Activated gamma-delta T cell (primary cell): ENCODE results near the gene COL5A3.
"Not testable (repeated sequence)": the region's sequence is repeated elsewhere in the genome, so short reads cannot be mapped to it uniquely, and the experiment has no call there.

Experiments
- DNase-seq: peaks from one replicate; lab custom pipeline; 2025; lab: John Stamatoyannopoulos, UW
- total RNA-seq, 2 donors: gene quantifications; one replicate each; lab custom pipeline; 2026; lab: John Stamatoyannopoulos, UW

The COL5A3 gene
- total RNA-seq = 0.26 to 2.4 reads per million in 2 donors

DNA sequence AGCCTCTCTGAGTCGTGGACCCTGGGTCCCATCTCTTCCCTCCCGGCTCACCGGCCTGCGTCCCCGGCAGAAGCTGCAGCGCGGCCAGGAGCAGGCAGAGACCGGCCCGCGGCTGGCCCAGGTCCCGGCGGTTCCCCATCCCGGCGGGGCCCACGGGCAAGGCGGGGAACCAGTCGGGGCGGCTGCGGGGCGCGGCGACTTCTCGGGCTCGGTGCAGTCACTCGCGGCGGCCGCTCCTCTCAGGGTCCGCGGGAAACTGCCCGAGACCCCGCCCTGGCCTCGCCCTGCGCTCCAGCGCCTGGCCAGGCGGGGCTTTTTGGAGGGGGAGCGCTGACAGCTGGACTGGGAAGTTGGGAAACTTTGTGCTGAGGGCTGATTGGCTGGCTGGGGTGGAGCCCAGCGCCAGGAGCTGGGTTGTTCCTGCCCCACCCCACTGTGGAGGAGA, at the start of gene COL5A3:
COL5A3 (minus strand) TSS at position 258 of the 445 bp plus-strand sequence; CDS start at position 139, 119 bp downstream.
- DNase-seq = no peak

DNA sequence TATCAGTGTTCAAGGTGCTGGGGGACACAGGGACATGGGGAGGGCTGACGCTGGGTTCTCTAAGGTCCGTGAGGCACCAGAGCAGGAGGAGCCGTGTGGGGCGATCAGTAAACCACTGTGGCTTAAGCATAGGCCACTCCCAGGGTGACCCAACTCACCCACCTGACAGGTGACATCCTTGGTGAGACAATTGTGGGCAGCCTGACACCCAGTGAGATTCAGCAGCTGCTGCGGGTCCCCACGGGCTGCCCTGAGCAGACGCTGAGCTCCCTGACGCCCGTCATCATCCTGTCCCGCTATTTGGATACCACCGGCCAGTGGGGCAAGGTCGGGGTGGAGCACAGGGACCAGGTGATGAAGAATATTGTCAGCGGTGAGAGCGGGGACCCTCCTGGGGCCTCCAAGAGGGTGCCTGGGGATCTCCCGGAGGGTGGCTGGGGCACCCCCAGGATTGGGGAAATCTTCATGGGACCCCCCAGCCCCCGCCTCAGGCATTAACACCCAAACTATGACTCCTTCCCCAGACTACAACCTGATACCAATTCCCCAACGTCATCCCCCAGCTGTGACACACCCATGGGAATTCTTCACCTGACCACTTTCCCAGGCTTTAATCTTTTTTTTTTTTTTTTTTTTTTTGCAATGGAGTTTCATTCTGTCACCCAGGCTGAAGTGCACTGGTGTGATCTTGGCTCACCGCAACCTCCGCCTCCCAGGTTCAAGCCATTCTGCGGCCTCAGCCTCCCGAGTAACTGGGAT, 42.5 kb upstream of the COL5A3 start:
- no peak for DNase-seq

DNA sequence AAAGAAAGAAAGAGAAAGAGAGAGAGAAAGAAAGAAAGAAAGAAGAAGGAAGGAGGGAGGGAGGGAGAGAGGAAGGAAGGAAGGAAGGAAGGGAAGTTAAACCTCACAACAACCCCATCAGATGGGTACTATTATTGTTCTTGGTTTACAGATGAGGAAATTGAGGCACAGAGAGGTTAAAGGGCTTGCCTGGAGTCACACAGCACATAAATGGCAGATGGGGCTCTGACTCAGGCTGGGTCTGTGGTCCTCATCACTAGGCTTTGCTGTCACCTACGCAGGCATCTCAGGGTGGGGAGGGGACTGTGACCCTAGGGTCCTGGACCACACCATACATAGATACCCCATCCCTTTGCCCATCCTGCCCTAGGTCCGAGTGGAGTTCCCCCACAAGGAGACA, 39.3 kb upstream of the COL5A3 start:
- no peak for DNase-seq

DNA sequence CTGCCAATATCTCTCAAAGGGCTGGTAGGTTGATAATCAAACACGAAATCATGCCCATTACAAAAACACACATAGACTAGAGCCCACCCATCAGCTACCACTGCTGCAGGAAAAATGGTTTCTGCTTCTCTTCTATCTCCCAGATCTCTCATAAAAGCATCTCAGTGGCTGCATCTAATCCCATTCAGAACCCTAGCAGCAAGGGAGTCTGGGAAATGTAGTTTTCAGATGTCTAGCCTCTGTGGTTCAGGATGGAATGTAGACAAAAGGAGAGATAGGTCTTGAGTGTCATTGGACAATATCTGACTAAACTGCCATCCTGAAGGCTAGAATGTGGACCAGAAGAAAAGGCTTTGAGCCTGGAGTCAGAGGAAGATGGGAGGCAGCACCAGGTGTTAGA, 35.1 kb upstream of the COL5A3 start:
- no peak for DNase-seq

DNA sequence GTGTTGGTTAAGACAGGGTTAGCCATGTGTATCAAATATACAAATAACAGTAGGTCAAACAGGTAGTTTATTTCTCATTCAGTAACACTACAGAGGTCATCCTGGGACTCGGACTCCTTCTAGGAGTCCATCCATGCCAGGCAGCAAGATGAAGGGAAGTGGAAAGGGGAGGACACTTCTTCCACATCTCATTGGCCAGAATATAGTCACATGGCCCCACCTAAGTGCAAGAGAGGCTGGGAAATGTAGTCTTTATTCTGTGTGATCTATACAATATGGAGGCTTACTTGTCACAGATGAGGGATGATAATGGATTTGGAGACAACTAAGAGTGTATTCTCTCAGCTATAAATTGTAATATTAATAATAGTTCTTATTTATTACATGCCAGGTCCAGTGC, 34.1 kb upstream of the COL5A3 start:
- no peak for DNase-seq

DNA sequence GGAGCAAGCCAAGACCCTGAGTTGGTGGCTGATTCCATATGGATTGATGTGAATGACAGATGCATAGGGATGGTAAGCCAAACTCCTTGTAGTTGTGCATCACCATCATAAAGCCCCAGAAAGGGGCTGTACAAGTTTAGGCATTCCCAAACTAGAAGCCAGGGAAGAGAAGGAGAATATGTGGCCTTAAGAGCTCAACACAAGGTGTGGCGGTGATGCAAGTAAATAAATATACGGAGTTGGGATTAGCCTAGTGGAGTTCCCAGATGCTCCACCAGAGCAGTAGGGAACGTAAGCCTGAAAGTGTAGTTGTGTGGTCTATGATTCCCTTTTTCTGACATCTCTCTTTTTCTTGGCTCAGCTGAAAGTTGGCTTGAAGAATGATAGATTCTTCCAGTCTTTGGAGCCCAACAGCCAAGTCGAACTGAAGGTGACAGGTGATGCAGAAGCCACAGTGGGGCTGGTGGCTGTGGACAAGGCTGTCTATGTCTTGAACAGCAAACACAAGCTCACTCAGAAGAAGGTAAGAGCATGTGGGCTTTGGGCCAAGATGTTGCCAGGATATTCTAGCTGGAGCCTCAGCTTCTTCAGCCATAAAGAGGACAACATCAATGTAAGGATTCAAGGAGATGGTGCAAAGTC, 33.1 kb upstream of the COL5A3 start:
- no peak for DNase-seq

DNA sequence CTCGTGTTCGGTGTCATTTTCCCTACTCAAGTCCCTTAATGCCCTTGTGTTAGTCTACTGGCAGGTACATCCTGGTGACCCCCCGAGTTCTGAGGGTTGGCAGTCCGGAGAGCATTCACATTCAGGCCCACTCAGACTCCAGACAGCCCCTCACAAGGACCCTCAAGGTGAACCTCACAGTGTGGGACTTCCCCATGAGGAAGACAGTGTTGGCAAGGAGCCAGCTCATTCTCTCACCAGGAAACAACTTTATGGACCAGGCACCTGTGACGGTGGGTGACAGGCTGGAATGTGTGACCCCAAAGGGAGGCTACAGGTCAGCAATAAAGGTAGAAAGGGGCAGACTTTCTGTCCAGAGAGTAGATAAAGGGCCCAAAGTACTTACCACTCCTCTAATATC, 27.5 kb upstream of the COL5A3 start:
- DNase-seq = no peak

DNA sequence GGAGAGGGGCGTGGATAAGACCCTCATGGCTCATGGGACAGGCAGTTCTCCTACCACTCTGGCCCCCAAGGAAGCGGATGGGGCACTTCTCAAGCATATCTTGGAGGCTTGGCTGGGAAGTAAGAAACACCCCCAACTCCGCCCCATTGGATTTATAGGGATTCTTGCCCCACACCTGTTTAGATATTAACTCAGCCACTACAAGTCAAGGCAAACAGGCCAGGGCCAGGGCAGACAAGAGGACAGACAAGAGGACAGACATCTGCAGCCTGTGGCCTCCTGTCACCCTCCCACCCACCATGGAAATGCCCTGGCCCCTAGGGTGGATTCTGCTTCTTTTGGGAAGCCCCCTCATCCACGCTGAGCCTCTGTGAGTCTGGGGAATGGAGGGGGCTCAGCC, 27.1 kb upstream of the COL5A3 start:
- DNase-seq = no peak

DNA sequence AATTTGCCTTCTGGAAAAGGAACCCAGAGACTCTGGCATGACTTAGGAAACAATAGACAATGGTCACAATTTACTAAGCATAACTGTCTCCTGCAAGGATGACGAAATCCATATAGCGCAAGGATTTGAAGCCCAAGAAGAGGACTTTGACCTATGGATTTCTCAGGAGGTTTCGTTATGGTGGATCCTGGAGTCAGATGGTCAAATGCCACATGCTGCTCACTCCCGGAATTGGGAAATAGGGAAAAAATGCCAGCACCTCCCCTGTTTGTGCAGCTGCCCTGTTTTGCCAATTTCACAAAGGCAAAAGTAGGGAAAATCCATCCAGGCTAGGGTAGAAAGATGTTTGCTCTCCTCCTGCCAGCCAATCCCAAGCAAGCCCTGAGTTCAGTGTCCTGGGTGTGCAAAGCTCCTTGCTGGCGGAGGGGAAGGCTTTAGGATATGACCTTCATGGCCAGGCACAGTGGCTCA, 26.3 kb upstream of the COL5A3 start:
- no peak for DNase-seq

DNA sequence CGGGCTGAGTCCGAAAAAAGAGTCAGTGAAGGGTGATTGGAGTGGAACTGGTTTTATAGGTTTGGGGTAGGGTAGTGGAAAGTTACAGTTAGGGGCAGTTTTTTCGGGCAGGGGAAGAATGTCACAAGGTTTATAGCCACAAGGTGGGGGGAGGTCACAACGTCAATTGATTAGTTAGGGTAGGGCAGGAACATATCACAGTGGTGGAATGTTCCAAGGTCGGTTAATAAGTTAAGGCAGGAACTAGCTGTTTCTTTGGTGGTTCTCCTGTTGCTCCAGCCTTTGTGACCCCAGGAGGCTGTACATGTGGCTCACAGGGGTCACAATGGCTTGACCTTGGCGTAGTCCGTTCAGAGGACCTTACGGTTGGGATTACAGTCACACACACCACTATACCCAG, 23.3 kb upstream of the COL5A3 start:
- no peak for DNase-seq

DNA sequence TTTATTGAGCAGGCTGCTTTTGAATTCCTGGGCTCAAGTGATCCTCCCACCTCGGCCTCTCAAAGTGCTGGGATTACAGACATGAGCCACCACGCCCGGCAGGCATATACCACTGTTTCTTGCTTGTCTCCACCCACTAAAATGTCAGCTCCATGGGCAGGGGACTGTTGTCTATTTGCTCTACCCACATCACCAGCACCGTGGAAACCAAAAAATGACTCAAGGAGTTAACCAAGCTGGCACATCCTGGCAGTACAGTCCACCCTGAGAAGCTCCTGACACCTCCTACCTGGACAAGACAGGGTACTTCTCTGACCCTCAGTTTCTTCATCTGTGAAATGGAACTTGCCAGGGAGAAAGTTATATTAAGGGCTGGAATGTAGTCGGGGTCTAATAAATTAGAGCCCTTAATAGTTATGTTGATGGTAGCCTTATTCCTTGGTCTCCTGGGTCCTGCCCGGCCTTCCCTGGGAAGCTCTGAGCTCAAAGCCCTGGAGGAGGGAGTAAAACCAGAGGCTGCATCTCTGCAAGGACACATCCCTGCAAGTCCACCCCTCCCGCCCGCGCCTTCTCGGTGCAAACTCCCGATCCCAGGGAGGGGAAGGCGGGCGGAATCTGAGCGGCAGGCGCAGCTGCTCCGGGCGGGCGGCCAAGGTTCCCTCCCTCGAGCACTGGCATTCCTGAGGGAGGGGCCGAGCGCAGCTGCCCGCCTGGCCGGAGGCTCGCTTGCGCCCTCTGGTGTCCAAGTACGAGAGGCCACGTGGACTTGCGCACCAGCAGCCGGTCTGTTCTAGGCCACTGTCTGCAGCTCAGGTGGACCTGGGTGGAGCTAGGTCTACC, 17.1 kb upstream of the COL5A3 start:
- peak; percentile 33 for DNase-seq

DNA sequence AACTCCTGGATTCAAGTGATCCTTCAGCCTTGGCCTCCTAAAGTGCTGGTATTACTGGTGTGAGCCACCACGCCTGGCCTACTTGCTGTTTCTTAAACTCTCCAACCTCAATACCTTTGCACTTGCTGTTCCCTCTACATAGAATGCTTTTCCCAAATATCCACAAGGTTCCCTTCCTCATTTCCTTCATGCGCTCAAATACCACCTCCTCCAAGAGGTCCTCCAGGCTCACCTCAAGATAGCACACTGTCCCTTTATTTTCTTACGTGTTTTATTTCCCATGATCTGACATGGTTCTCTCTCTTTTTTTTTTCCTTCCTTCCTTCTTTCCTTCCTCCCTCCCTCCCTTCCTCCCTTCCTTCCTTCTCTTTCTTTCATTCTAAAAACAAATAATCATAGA, 16.4 kb upstream of the COL5A3 start:
- DNase-seq = no peak

DNA sequence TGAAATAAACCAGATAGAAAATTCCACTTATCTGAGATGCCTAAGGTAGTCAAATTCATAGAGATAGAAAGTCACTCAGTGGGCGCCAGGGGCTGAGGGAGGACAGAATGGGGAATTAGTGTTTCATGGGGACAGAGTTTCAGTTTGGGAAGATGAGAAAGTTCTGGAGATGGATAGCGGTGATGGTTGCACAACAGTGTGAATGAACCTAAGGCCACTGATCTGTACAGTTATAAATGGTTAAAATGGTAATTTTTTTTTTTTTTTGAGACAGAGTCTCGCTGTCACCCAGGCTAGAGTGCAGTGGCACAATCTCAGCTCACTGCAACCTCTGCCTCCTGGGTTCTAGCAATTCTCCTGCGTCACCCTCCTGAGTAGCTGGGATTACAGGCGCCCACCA, 12.8 kb upstream of the COL5A3 start:
- DNase-seq = not testable (repeated sequence)

DNA sequence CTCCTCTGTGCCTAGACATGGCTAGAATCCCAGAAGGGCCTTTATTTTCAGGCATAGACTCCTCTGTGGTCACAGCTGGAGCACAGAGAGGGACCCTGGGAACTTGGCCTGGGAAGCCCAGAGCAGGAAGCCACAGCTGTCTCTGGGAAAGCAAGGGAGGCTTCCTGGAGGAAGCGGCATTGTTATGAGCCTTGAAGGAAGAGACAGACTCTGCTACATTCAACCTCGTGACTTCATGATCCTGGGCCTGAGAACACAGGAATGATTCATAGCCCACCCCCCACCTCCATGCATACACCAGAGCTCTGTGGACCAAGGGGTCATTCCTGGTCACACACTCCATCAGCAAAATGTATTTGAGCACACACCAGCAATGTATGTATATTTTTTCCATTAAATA, 11.6 kb upstream of the COL5A3 start:
- DNase-seq = no peak

DNA sequence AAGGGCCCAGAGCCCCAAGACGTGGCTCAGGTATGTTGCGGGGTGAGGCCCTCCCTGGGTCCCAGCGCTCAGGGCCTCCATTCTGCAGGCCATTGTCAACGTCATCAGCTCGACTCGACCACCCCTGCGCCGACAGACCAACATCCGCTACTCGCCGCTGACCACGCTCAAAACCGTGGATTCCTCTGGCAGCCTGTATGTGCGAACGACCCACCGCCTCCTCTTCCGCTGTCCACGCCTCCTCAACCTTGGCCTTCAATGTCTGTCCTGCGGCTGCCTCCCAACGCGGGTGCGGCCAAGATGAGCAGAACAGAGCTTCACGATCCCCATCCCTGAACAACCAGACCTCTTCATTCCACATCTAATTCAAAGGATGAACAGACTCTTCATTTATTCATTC, 11.1 kb upstream of the COL5A3 start:
- no peak for DNase-seq

DNA sequence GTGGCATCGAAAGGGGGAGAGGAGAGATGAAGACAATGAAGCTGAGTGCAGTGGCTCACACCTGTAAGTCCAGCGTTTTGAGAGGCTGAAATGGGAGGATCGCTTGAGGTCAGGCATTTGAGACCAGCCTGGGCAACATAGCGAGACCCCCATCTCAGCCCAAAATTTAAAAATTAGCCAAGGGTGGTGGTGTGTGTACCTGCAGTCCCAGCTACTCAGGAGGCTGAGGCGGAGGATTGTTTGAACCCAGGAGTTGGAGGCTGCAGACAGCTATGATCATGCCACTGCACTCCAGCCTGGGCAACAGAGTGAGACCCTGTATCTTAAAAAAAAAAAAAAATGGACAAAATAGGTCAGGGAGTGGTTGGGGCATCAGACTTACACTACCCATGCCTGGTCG, 10.5 kb upstream of the COL5A3 start:
- no peak for DNase-seq

DNA sequence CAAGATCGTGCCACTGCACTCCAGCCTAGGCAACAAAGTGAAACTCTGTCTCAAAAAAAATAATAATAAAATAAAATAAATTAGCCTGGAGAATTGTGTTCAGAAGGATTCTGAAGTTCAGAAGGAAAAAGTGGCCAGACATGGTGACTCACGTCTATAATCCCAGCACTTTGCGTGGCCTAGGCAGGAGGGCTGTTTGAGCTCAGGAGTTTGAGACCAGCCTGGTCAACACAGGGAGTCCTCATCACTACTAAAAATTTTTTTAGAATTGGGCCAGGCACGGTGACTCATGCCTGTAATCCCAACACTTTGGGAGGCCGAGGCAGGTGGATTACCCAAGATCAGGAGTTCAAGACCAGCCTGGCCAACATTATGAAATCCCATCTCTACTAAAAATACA, 8.9 kb upstream of the COL5A3 start:
- no peak for DNase-seq

DNA sequence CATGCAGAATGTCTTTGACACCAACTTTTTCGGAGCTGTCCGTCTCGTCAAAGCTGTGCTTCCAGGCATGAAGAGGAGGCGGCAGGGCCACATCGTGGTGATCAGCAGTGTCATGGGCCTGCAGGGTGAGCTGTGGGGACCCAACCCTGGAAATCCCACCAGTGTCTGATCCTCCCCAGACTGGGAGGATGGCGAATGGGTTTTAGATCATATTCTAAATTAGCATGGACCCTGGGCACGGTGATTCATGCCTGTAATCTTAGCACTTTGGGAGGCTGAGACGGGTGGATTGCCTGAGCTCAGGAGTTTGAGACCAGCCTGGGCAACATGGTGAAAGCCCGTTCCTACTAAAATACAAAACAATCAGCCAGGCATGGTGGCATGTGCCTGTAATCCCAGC, 8.5 kb upstream of the COL5A3 start:
- no peak for DNase-seq

DNA sequence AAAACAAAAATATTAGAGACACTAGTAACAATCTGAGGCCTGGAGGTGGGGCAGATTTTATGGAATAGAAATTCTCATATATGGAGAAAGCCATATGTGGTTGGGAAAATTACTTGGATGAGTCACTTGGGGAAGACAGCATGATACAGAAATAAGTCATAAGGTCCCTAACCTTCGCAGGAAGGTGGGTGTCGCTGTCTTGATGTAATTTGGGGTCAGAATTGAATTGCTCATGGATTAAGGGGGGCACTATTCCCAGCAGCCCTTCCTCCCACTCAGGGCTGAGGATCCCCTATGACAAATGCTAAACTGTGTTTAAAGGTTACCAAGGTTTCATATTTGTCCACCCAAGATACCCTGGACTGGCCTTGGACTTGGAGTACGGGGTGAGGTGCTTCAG, 8.0 kb upstream of the COL5A3 start:
- DNase-seq = no peak

DNA sequence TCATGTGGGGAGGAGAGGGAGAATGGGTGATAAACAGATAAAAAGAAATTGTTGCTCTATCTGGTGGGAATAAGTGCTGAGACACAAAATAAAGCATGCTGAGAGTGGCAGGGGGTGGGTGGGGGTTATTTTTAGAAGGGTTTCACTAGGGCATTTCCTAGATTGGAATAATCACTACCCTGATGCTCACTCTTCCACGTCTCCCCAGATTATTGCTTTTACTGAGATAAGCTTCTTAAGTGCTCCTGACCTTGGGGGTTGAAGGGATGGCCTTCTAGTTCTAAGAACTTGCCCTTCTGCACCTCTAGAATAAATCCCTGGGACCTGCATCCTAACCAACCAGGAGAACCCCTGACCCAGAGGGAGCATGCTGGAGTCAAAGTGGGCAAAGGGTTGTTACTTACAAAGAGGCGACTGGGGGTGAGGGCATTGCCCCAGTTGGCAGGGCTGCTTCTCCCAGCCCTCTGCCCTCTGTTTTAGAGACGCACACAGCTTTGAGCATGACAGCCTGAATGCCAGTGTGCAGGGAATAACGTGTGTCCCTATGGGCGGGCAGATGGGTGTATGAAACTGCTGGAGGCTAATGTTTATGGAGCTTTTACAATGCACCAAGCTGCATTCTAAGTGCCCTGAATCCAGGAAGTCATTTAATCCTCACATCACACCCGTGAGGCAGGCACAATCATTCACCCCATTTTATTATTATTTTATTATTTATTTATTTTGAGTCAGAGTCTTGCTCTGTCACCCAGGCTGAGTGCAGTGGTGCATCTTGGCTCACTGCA, 3.7 kb upstream of the COL5A3 start:
- no peak for DNase-seq

DNA sequence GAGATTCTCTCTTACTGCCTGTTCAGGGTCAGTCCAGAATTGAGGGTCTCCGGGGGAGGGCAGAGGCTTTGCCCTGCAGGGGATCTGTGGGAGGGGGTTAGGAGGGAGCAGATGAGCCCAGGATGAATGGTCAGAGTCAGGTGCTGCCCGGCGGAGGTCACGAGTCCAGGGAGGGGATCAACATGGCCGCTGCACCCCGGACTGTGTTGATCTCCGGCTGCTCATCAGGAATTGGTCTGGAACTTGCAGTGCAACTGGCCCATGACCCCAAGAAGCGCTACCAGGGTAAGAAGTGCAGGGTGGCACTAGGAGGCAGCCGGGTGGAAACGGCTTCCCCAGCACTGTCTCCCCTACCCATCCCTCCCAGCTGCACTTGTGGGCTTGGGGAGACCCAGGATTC, 3.0 kb upstream of the COL5A3 start, which contains the start of gene RDH8:
RDH8 (plus strand) TSS at position 168 of the 400 bp plus-strand sequence; CDS start at position 183, 15 bp downstream.
- no peak for DNase-seq

DNA sequence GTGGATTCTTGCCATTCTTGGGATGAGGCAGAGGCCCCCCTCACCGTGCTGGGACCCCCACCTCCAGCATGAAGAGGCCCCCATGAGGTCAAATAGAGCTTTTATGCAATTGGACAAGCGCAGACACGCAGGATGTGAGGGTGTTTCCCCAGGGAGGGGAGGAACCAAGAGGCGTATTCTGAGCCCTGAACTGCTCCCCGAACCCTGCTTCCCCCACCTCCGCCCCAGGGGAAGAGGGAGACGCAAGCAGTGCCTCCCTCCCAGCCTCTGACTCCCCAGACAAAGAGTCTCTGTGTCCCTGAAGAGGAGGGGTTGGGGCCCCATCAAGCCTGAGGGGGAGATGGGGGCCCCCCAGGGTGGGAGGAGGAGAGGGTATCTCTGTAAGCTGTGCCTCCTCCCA, 1.7 kb upstream of the COL5A3 start:
- DNase-seq = no peak
